Measurements from ENCODE around the gene TAF11L11. TPM values are rescaled to one million over a fixed set of nuclear protein-coding genes. Genes with fewer than 3 reads are reported as not detected.
"Not testable (repeated sequence)": the region's sequence is repeated elsewhere in the genome, so short reads cannot be mapped to it uniquely, and the experiment has no call there.

The TAF11L11 gene
- not detected for total RNA-seq

GRCh38 chr5:17603880-17604279 is at the start of gene TAF11L11:
Gene TAF11L11 (plus strand): TSS chr5:17604183.
- DNase-seq; intact Hi-C loops (cut with DNase I); H3K27ac ChIP-seq; H3K9me3 ChIP-seq; H3K36me3 ChIP-seq; H3K4me3 ChIP-seq (replicated peaks in 1 of 3); H3K27me3 ChIP-seq; H3K4me1 ChIP-seq: not testable (repeated sequence)
- WGBS, 2 donors: 74 to 82% methylated on average over 6 of the region's 6 CpGs

- DNase-seq; H3K36me3 ChIP-seq; H3K9me3 ChIP-seq; intact Hi-C loops (cut with DNase I); H3K27me3 ChIP-seq; H3K27ac ChIP-seq; H3K4me3 ChIP-seq (replicated peaks in 1 of 3); H3K4me1 ChIP-seq: not testable (repeated sequence)
- WGBS, 2 donors: no CpG with 5 or more reads among the region's 16 CpGs
Measured at GRCh38 chr5:17585658-17586057, 18.3 kb upstream of the TAF11L11 start, which contains the start of gene TAF11L7. Gene TAF11L7 (minus strand): TSS chr5:17585758.

GRCh38 chr5:17590860-17591259 is 13.1 kb upstream of the TAF11L11 start, which contains the start of gene TAF11L8:
Gene TAF11L8 (minus strand): TSS chr5:17590960.
- H3K36me3 ChIP-seq; DNase-seq; H3K27ac ChIP-seq; intact Hi-C loops (cut with DNase I); H3K4me3 ChIP-seq (replicated peaks in 1 of 3); H3K4me1 ChIP-seq; H3K9me3 ChIP-seq; H3K27me3 ChIP-seq: not testable (repeated sequence)
- WGBS, 2 donors: no CpG with 5 or more reads among the region's 16 CpGs

GRCh38 chr5:17594255-17594654 is 9.7 kb upstream of the TAF11L11 start, which contains the start of gene TAF11L9:
Gene TAF11L9 (minus strand): TSS chr5:17594394.
- H3K27me3 ChIP-seq; H3K4me3 ChIP-seq (replicated peaks in 1 of 3); H3K36me3 ChIP-seq; intact Hi-C loops (cut with DNase I); H3K27ac ChIP-seq; DNase-seq; H3K4me1 ChIP-seq; H3K9me3 ChIP-seq: not testable (repeated sequence)
- WGBS, 2 donors: 92 to 93% methylated on average over 11 to 12 of the region's 15 CpGs

GRCh38 chr5:17597728-17598127 is 6.3 kb upstream of the TAF11L11 start, which contains the start of gene TAF11L10:
Gene TAF11L10 (minus strand): TSS chr5:17597828.
- DNase-seq; intact Hi-C loops (cut with DNase I); H3K36me3 ChIP-seq; H3K27me3 ChIP-seq; H3K4me1 ChIP-seq; H3K27ac ChIP-seq; H3K9me3 ChIP-seq; H3K4me3 ChIP-seq (replicated peaks in 1 of 3): not testable (repeated sequence)
- WGBS, 2 donors: 90% methylated on average over 2 of the region's 15 CpGs; no CpG with 5 or more reads in 1 of the 2 donors

- H3K4me3 ChIP-seq (replicated peaks in 1 of 3): no peak overlapping the region
- intact Hi-C loops (cut with DNase I): no loop called here
- H3K4me1 ChIP-seq: no peaks in the 10 kb centered on the region
- TF ChIP-seq CTCF (IDR thresholded peaks at IDR 0.05): no peak
- TF ChIP-seq POLR2A (IDR thresholded peaks at IDR 0.05): no peak
- no peaks in the 10 kb centered on the region for H3K9me3 ChIP-seq
- no peak for DNase-seq
- WGBS, 2 donors: 91 to 97% methylated on average over 14 of the region's 14 CpGs
- no peak overlapping the region for H3K27ac ChIP-seq
- H3K36me3 ChIP-seq: no peaks in the 10 kb centered on the region
- no peaks in the 10 kb centered on the region for H3K27me3 ChIP-seq
Measured at GRCh38 chr5:17604951-17605350, 968 bp downstream of the TAF11L11 start.

- H3K9me3 ChIP-seq; H3K36me3 ChIP-seq; H3K4me3 ChIP-seq (replicated peaks in 1 of 3); H3K4me1 ChIP-seq; H3K27me3 ChIP-seq; H3K27ac ChIP-seq; DNase-seq; intact Hi-C loops (cut with DNase I): not testable (repeated sequence)
- WGBS, 2 donors: 79 to 85% methylated on average over 4 of the region's 4 CpGs
Measured at GRCh38 chr5:17607461-17607860, 3.5 kb downstream of the TAF11L11 start.

GRCh38 chr5:17610092-17610491 is 6.1 kb downstream of the TAF11L11 start, which contains the start of gene TAF11L12:
Gene TAF11L12 (plus strand): TSS chr5:17610392.
- intact Hi-C loops (cut with DNase I); DNase-seq: not testable (repeated sequence)
- 68 to 87% methylated on average over 2 of the region's 2 CpGs for WGBS, 2 donors

More at GRCh38 chr5:17610092-17610491, 6.1 kb downstream of the TAF11L11 start, which contains the start of gene TAF11L12:
- not testable (repeated sequence) for H3K27me3 ChIP-seq; H3K9me3 ChIP-seq; H3K4me3 ChIP-seq (replicated peaks in 1 of 3); H3K27ac ChIP-seq; H3K36me3 ChIP-seq; H3K4me1 ChIP-seq
